ENCODE results near the gene SMR3A.

Gene SMR3A

GRCh38 chr4:70360460-70360859, at the start of gene SMR3A:
Gene SMR3A, plus strand, starts transcription at chr4:70360760. Its CDS starts 1,356 bp downstream, at chr4:70362116.
- no peak for FAIRE-seq

GRCh38 chr4:70313736-70314135, 46.8 kb upstream of the SMR3A start:
- no peak for FAIRE-seq

GRCh38 chr4:70315928-70316327, 44.6 kb upstream of the SMR3A start:
- FAIRE-seq = no peak

GRCh38 chr4:70326052-70326451, 34.5 kb upstream of the SMR3A start:
- no peak for FAIRE-seq

GRCh38 chr4:70334681-70335080, 25.9 kb upstream of the SMR3A start, which contains the start of gene CABS1:
Gene CABS1, plus strand, starts transcription at chr4:70334981. Its CDS starts 59 bp downstream, at chr4:70335040.
- no peak for FAIRE-seq

- no peak for FAIRE-seq
These were observed 24.5 kb upstream of the SMR3A start for GRCh38 chr4:70336043-70336442.

GRCh38 chr4:70337886-70338420, 22.6 kb upstream of the SMR3A start:
- FAIRE-seq = no peak

- FAIRE-seq = no peak
These were observed 4.4 kb upstream of the SMR3A start for GRCh38 chr4:70356185-70356584.

GRCh38 chr4:70359115-70359661, 1.4 kb upstream of the SMR3A start:
- FAIRE-seq = no peak

GRCh38 chr4:70364002-70364401, 3.4 kb downstream of the SMR3A start:
- no peak for FAIRE-seq

GRCh38 chr4:70365479-70365878, 4.9 kb downstream of the SMR3A start:
- no peak for FAIRE-seq

- FAIRE-seq = no peak
These were observed 7.3 kb downstream of the SMR3A start for GRCh38 chr4:70367813-70368212.

- FAIRE-seq = no peak
These were observed 11.4 kb downstream of the SMR3A start for GRCh38 chr4:70371987-70372386.

GRCh38 chr4:70372760-70373159, 12.2 kb downstream of the SMR3A start:
- no peak for FAIRE-seq

GRCh38 chr4:70380578-70380977, 20.0 kb downstream of the SMR3A start:
- no peak for FAIRE-seq

GRCh38 chr4:70382691-70383181, 22.2 kb downstream of the SMR3A start, which contains the start of gene SMR3B:
Gene SMR3B, plus strand, starts transcription at chr4:70383131. Its CDS starts 1,380 bp downstream, at chr4:70384511.
- no peak for FAIRE-seq

- FAIRE-seq = no peak
These were observed 31.7 kb downstream of the SMR3A start for GRCh38 chr4:70392057-70392776.

- no peak for FAIRE-seq
These were observed 37.0 kb downstream of the SMR3A start, which contains the start of gene OPRPN for GRCh38 chr4:70397580-70397979. Gene OPRPN, plus strand, starts transcription at chr4:70397940. Its CDS starts 1,346 bp downstream, at chr4:70399286.

GRCh38 chr4:70399319-70399718, 38.8 kb downstream of the SMR3A start:
- no peak for FAIRE-seq

- FAIRE-seq = no peak
These were observed 42.2 kb downstream of the SMR3A start for GRCh38 chr4:70402762-70403161.

GRCh38 chr4:70405765-70406164, 45.2 kb downstream of the SMR3A start:
- no peak for FAIRE-seq

All from TTC549 (cell line).